Endothelial cell (in vitro differentiated cells): Measurements from ENCODE around the gene ELAPOR2. TPM values are rescaled to one million over a fixed set of nuclear protein-coding genes. Genes with fewer than 3 reads are reported as not detected.

ENCODE experiments used
- DNase-seq: peaks from one replicate; pipeline ENCODE4 v3.0.0; 2021; ENCODE audit warnings: low spot score
- H3K27ac Mint-ChIP-seq: one replicate; pipeline ENCODE4 v1.8.0; 2021; ENCODE audit warnings: mixed read lengths, inconsistent platforms; ENCODE audit not compliant: unreplicated experiment
- H3K27me3 Mint-ChIP-seq: one replicate; pipeline ENCODE4 v1.8.0; 2021; ENCODE audit warnings: mild to moderate bottlenecking, moderate library complexity, mixed read lengths, inconsistent platforms; ENCODE audit not compliant: unreplicated experiment
- H3K36me3 Mint-ChIP-seq: one replicate; pipeline ENCODE4 v1.8.0; 2021; ENCODE audit warnings: mild to moderate bottlenecking, low read depth, mixed read lengths, inconsistent platforms; ENCODE audit not compliant: unreplicated experiment
- H3K4me1 Mint-ChIP-seq: one replicate; pipeline ENCODE4 v1.8.0; 2021; ENCODE audit warnings: mild to moderate bottlenecking, mixed read lengths, inconsistent platforms; ENCODE audit not compliant: unreplicated experiment
- H3K4me3 Mint-ChIP-seq: one replicate; pipeline ENCODE4 v1.8.0; 2021; ENCODE audit warnings: mild to moderate bottlenecking, mixed read lengths, inconsistent platforms; ENCODE audit not compliant: unreplicated experiment
- H3K9me3 Mint-ChIP-seq: one replicate; pipeline ENCODE4 v1.8.0; 2021; ENCODE audit warnings: mixed read lengths, inconsistent platforms; ENCODE audit not compliant: unreplicated experiment
- CTCF ChIP-seq: fragments of 200-600 bp; sonication (generic); IDR thresholded peaks from one replicate; pipeline ENCODE4 v1.5.0; 2021; ENCODE audit warnings: antibody characterized with exemption; ENCODE audit not compliant: unreplicated experiment
- total RNA-seq: library from RNA; stranded (reverse); fragmentation: NEBNext Ultra II Directional; extraction: Animal tissue kit (Norgen Biotek cat#: 25700); gene quantifications from one replicate; pipeline ENCODE4 v1.2.1, GENCODE V29; 2021; ENCODE audit not compliant: unreplicated experiment

ELAPOR2 gene
- total RNA-seq, 1 donor from 2014 or later, result 59.4 TPM

GRCh38 chr7:87028636-87029035 is 30.8 kb downstream of the ELAPOR2 start:
- H3K9me3 Mint-ChIP-seq, result no peaks in the 10 kb centered on the region
- H3K4me3 Mint-ChIP-seq, result no peak overlapping the region
- no peak overlapping the region for H3K27ac Mint-ChIP-seq
- peaks cover 3% of the 10 kb centered on the region for H3K27me3 Mint-ChIP-seq
- no peak for DNase-seq
- no peaks in the 10 kb centered on the region for H3K36me3 Mint-ChIP-seq
- H3K4me1 Mint-ChIP-seq, result no peaks in the 10 kb centered on the region
- no peak for TF ChIP-seq CTCF

- no peak overlapping the region for H3K27ac Mint-ChIP-seq
Measured at GRCh38 chr7:87027900-87028299, 31.6 kb downstream of the ELAPOR2 start.

GRCh38 chr7:87021285-87021684 is 38.2 kb downstream of the ELAPOR2 start:
- Mint-ChIP-seq H3K4me1 (no peaks in the 10 kb centered on the region), H3K27ac (no peak overlapping the region), H3K4me3 (no peak overlapping the region), H3K9me3 (no peaks in the 10 kb centered on the region), H3K27me3 (peaks cover 2% of the 10 kb centered on the region), H3K36me3 (no peaks in the 10 kb centered on the region)
- no peak for DNase-seq
- TF ChIP-seq CTCF, result no peak

More at GRCh38 chr7:87027900-87028299, 31.6 kb downstream of the ELAPOR2 start:
- Mint-ChIP-seq H3K9me3 (no peaks in the 10 kb centered on the region), H3K36me3 (no peaks in the 10 kb centered on the region), H3K27me3 (peaks cover 3% of the 10 kb centered on the region), H3K4me3 (no peak overlapping the region), H3K4me1 (no peaks in the 10 kb centered on the region)
- DNase-seq, result no peak
- TF ChIP-seq CTCF, result no peak

GRCh38 chr7:87016606-87017005 is 42.8 kb downstream of the ELAPOR2 start:
- no peaks in the 10 kb centered on the region for H3K27me3 Mint-ChIP-seq
- TF ChIP-seq CTCF, result no peak
- no peaks in the 10 kb centered on the region for H3K36me3 Mint-ChIP-seq
- H3K9me3 Mint-ChIP-seq, result no peaks in the 10 kb centered on the region
- no peak overlapping the region for H3K4me3 Mint-ChIP-seq
- no peak overlapping the region for H3K27ac Mint-ChIP-seq
- DNase-seq, result no peak
- H3K4me1 Mint-ChIP-seq, result no peaks in the 10 kb centered on the region

GRCh38 chr7:87013840-87014190 is 45.6 kb downstream of the ELAPOR2 start:
- Mint-ChIP-seq H3K4me1 (peaks cover 5% of the 10 kb centered on the region), H3K9me3 (no peaks in the 10 kb centered on the region), H3K4me3 (no peak overlapping the region), H3K27ac (no peak overlapping the region), H3K27me3 (no peaks in the 10 kb centered on the region), H3K36me3 (no peaks in the 10 kb centered on the region)
- DNase-seq, result no peak
- TF ChIP-seq CTCF, result no peak
